Peyer's patch (tissue), 4 donors: ENCODE results near the gene CNOT6L. TPM values are rescaled to one million over a fixed set of nuclear protein-coding genes. Genes with fewer than 3 reads are reported as not detected.
"Not testable (repeated sequence)": the region's sequence is repeated elsewhere in the genome, so short reads cannot be mapped to it uniquely, and the experiment has no call there.

Experiments
- DNase-seq, 3 donors: peaks; one replicate each; pipeline ENCODE4 v3.0.0-alpha.2; 2017 to 2019
- H3K27ac ChIP-seq, 4 donors: fragments of 200-600 bp; sonication (generic); one replicate each; pipeline ENCODE4 v1.5.1; 2016 to 2019
- H3K27me3 ChIP-seq, 2 donors: fragments of 200-600 bp; sonication (generic); one replicate each; pipeline ENCODE4 v1.5.1; 2019
- H3K36me3 ChIP-seq, 3 donors: fragments of 200-600 bp; sonication (generic); one replicate each; pipeline ENCODE4 v1.5.1; 2016 to 2019
- H3K4me1 ChIP-seq, 4 donors: fragments of 200-600 bp; sonication (generic); one replicate each; pipeline ENCODE4 v1.5.1; 2016 to 2019
- H3K4me3 ChIP-seq, 4 donors: fragments of 200-600 bp; sonication (generic); 1 replicate in 3 of 4; 2 replicates in 1 of 4; pipeline ENCODE4 v1.5.1; 2016 to 2019; ENCODE audit warnings: mild to moderate bottlenecking in 1 of 4
- H3K9me3 ChIP-seq, 4 donors: fragments of 200-600 bp; sonication (generic); one replicate each; pipeline ENCODE4 v1.5.1; 2016 to 2019; ENCODE audit warnings: mild to moderate bottlenecking in 1 of 4
- POLR2A ChIP-seq, 2 donors: fragments of 450-650 bp; IDR thresholded peaks; one replicate each; pipeline ENCODE4 v1.5.1; 2017; ENCODE audit warnings: antibody characterized with exemption in 2 of 2, mild to moderate bottlenecking in 2 of 2, moderate library complexity in 2 of 2
- total RNA-seq, 4 donors: library from RNA; depleted of rRNA; stranded (reverse); fragments of >200 nt; gene quantifications; one replicate each; pipeline ENCODE4 v1.1.0, GENCODE V29; 2016
- TF ChIP-seq, protein P1 (sequence below), 6 experiments: fragments of 450-650 bp in 4 of 6; fragments of 200-600 bp in 2 of 6; sonication (generic) in 1 of 6; IDR thresholded peaks; one replicate each; pipeline ENCODE4 v1.5.1; 2017 to 2019; ENCODE audit warnings: antibody characterized with exemption in 6 of 6, mild to moderate bottlenecking in 3 of 6, moderate library complexity in 1 of 6

CNOT6L gene
- total RNA-seq, 4 donors from 2014 or later, result 20.4 to 43.3 (median 33.6) TPM

DNA sequence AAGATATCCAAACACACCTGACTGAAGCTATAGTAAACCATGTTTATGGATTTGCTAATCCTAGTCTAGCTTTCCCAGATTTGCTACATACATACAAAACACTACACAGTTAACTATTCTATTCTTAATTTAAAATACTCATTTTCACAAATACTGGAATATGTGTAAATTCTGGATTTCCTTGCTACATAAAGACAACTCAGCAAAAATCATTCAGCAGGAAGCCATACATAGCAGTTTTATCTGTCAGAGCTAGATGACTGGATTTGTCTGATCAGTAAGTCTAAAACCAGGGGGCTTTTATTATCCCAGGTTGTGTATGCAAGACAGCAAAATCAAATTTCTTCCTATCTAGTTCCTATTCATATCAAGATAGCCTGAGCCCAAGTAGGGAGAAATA lies 98.1 kb downstream of the CNOT6L start:
- DNase-seq, result no peak
- H3K36me3 ChIP-seq, result peaks cover 0 to 44% (median 0%) of the 10 kb centered on the region in 3 donors

DNA sequence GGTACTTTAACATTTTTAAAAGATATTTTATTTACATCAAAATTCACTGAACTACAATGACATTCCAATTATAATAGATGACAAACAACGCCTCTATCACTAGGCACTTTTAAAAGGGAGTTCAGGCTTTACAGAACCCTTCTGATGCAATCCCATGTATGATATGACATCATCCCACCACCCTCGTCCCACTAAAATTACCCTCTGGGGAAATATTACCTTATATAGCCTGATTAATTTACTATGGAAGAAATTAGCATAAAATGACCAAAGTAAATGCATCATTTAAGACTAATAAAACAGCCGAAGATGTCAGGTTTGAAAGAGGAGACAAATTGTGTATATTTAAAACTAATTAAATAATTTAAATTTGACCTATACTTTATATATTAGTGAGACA lies 100.7 kb downstream of the CNOT6L start:
- not testable (repeated sequence) for H3K27ac ChIP-seq, H3K9me3 ChIP-seq, H3K27me3 ChIP-seq, H3K4me1 ChIP-seq, DNase-seq, H3K4me3 ChIP-seq
- peaks cover 0 to 22% (median 0%) of the 10 kb centered on the region in 3 donors for H3K36me3 ChIP-seq

More for the DNA sequence above, 98.1 kb downstream of the CNOT6L start:
- no peaks in the 10 kb centered on the region for H3K9me3 ChIP-seq
- no peak overlapping the region for H3K27ac ChIP-seq
- H3K27me3 ChIP-seq, result no peaks in the 10 kb centered on the region
- TF ChIP-seq, protein P1, sequence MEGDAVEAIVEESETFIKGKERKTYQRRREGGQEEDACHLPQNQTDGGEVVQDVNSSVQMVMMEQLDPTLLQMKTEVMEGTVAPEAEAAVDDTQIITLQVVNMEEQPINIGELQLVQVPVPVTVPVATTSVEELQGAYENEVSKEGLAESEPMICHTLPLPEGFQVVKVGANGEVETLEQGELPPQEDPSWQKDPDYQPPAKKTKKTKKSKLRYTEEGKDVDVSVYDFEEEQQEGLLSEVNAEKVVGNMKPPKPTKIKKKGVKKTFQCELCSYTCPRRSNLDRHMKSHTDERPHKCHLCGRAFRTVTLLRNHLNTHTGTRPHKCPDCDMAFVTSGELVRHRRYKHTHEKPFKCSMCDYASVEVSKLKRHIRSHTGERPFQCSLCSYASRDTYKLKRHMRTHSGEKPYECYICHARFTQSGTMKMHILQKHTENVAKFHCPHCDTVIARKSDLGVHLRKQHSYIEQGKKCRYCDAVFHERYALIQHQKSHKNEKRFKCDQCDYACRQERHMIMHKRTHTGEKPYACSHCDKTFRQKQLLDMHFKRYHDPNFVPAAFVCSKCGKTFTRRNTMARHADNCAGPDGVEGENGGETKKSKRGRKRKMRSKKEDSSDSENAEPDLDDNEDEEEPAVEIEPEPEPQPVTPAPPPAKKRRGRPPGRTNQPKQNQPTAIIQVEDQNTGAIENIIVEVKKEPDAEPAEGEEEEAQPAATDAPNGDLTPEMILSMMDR (IDR thresholded peaks at IDR 0.05), result no peak
- no peak for TF ChIP-seq POLR2A (IDR thresholded peaks at IDR 0.05)
- no peak overlapping the region for H3K4me3 ChIP-seq
- H3K4me1 ChIP-seq, result no peaks in the 10 kb centered on the region

DNA sequence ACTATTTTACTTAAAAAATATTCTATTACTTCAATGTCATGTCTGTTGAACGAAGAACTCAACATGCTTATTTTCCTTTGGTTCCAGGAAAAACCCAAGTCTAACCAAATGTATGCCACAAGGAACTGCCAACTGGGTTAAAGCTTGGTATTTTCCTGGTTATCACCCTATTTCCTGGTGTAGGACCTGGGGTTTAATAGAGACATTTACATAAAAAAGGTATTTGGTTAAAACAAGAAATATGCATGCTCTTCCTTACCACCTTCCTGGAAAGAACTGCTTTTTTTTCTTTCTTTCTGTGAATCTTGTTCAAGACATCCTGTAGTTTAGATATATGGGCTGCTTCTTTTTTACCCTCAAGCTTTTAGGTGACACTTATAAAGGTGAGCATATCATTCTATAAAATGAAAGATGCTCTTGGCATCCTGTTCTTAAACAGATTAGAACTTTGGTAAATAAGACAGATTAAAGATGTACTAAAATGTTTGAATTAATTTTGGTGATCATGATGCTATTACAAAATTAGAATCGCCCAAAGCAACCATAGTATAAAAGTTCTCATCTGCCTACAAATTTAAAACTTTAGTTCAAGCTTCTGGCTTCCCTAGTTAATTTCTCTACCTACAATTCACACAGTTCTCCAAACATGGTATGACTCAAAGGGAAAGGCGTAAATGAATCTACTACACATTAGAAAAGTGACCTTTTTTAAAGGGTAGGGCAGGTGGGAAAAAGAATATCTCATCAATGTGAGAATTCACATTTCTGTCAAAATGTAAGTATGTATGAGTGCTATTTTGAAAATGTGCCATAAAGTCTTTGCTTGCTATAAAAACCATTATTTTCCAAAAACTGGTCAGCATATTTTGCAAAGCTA lies 103.5 kb downstream of the CNOT6L start:
- DNase-seq, result no peak
- no peak overlapping the region for H3K27ac ChIP-seq
- H3K27me3 ChIP-seq, result no peaks in the 10 kb centered on the region
- peaks cover 0 to 13% (median 0%) of the 10 kb centered on the region in 3 donors for H3K36me3 ChIP-seq
- H3K4me1 ChIP-seq, result no peaks in the 10 kb centered on the region
- TF ChIP-seq, protein P1 (IDR thresholded peaks at IDR 0.05), result no peak
- no peak for TF ChIP-seq POLR2A (IDR thresholded peaks at IDR 0.05)
- H3K9me3 ChIP-seq, result no peaks in the 10 kb centered on the region
- H3K4me3 ChIP-seq, result no peak overlapping the region

DNA sequence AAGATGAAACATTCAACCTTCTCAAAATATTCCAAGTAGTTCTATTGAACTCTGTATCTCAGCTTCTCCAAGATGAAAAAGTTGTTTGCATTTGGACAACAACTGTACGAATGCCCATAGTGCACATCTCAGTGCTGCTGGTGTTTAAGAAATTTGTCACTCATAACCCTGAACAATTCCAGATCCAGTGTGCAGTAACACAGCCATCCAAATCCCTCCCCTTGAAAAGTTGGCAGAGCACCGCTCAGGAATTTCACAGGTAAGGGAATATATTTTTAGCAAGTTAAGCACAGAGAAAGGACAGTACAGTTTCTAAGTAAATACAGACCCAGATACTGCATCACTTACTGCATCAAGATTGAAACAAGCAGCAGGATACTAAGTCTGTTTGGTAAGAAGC lies 104.7 kb downstream of the CNOT6L start:
- Histone ChIP-seq H3K9me3 (no peaks in the 10 kb centered on the region), H3K27ac (no peak overlapping the region), H3K4me1 (no peaks in the 10 kb centered on the region), H3K4me3 (no peak overlapping the region), H3K27me3 (no peaks in the 10 kb centered on the region), H3K36me3 (peaks cover 0 to 2% (median 0%) of the 10 kb centered on the region in 3 donors)
- no peak for DNase-seq
- no peak for TF ChIP-seq POLR2A (IDR thresholded peaks at IDR 0.05)
- TF ChIP-seq, protein P1 (IDR thresholded peaks at IDR 0.05), result no peak

DNA sequence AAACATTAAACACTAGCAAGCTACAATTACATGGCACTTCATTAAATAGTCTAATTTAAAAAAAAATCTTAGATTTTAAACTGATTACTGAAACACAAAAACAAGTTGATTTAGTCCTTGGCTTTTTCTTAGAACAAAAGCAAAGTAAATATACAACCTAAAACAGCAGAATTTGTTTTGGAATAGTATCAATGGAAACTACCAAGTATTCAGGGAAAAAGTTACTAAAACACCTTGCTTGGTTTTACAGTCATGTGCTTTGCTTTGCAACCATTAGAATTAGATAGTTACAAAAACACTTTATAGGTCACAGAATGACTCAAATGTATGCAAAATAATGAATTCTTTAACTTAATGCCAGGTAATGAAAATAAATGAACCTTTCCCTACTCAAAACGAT lies 105.3 kb downstream of the CNOT6L start:
- Histone ChIP-seq H3K9me3 (no peaks in the 10 kb centered on the region), H3K4me1 (no peaks in the 10 kb centered on the region), H3K36me3 (no peaks in the 10 kb centered on the region), H3K4me3 (no peak overlapping the region), H3K27me3 (no peaks in the 10 kb centered on the region), H3K27ac (no peak overlapping the region)
- no peak for TF ChIP-seq POLR2A (IDR thresholded peaks at IDR 0.05)
- TF ChIP-seq, protein P1 (IDR thresholded peaks at IDR 0.05), result no peak
- DNase-seq, result no peak

DNA sequence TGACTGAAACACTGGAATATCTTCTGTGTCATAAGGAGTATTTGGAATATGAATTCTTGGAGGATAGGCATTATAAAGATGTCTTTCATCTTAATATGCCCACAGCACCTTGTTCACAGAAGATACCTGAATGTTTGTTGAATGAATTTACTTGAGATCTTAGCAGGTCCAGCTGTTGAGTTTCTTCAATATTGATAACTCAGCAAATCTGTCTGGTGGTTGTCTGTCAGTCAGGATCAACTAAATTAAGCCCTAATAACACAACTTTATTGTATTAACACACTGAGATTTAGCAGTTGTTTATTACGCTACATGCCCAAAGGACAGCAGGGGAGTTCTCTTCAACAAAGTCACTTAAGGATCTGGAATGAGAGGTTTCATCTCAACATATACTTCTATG lies 106.5 kb downstream of the CNOT6L start:
- Histone ChIP-seq H3K9me3 (no peaks in the 10 kb centered on the region), H3K27ac (no peak overlapping the region), H3K36me3 (no peaks in the 10 kb centered on the region), H3K4me1 (no peaks in the 10 kb centered on the region), H3K27me3 (no peaks in the 10 kb centered on the region), H3K4me3 (no peak overlapping the region)
- DNase-seq, result no peak
- TF ChIP-seq, protein P1 (IDR thresholded peaks at IDR 0.05), result no peak
- peak in 1 of 2 donors; percentile 10 for TF ChIP-seq POLR2A (IDR thresholded peaks at IDR 0.05)
